Mesothelial cell of epicardium (in vitro differentiated cells): ENCODE measurements around the gene MAGEA11. TPM values are rescaled to one million over a fixed set of nuclear protein-coding genes. Genes with fewer than 3 reads are reported as not detected.

Source experiments
- DNase-seq, 2 experiments: peaks; one replicate each; pipeline ENCODE4 v3.0.0; 2021; ENCODE audit warnings: low spot score in 2 of 2; ENCODE audit not compliant: unreplicated experiment in 2 of 2
- H3K27ac Mint-ChIP-seq: 2 replicates; pipeline ENCODE4 v1.8.0; 2021; ENCODE audit warnings: mixed read lengths
- H3K27me3 Mint-ChIP-seq: 2 replicates; pipeline ENCODE4 v1.8.0; 2021; ENCODE audit warnings: low read depth, mixed read lengths
- H3K36me3 Mint-ChIP-seq: 2 replicates; pipeline ENCODE4 v1.8.0; 2021; ENCODE audit warnings: mixed read lengths
- H3K4me1 Mint-ChIP-seq: 2 replicates; pipeline ENCODE4 v1.8.0; 2021; ENCODE audit warnings: mixed read lengths
- H3K4me3 Mint-ChIP-seq: 2 replicates; pipeline ENCODE4 v1.8.0; 2021; ENCODE audit warnings: mild to moderate bottlenecking, moderate library complexity, mixed read lengths
- H3K9me3 Mint-ChIP-seq: 2 replicates; pipeline ENCODE4 v1.8.0; 2021; ENCODE audit warnings: mixed read lengths
- total RNA-seq: library from RNA; stranded (reverse); gene quantifications from 3 replicates; pipeline ENCODE4 v1.2.1, GENCODE V29; 2021
- TF ChIP-seq, protein P1 (sequence below): fragments of 200-600 bp; sonication (generic); IDR thresholded peaks from one replicate; pipeline ENCODE4 v1.5.0; 2021; ENCODE audit warnings: antibody characterized with exemption; ENCODE audit not compliant: unreplicated experiment

Gene MAGEA11
- total RNA-seq, 1 donor from 2014 or later: not detected

- Mint-ChIP-seq H3K27ac (no peak overlapping the region), H3K36me3 (no peaks in the 10 kb centered on the region), H3K27me3 (no peaks in the 10 kb centered on the region), H3K4me3 (no peak overlapping the region), H3K9me3 (peaks cover 22% of the 10 kb centered on the region), H3K4me1 (no peaks in the 10 kb centered on the region)
- no peak for DNase-seq
- TF ChIP-seq, protein P1, sequence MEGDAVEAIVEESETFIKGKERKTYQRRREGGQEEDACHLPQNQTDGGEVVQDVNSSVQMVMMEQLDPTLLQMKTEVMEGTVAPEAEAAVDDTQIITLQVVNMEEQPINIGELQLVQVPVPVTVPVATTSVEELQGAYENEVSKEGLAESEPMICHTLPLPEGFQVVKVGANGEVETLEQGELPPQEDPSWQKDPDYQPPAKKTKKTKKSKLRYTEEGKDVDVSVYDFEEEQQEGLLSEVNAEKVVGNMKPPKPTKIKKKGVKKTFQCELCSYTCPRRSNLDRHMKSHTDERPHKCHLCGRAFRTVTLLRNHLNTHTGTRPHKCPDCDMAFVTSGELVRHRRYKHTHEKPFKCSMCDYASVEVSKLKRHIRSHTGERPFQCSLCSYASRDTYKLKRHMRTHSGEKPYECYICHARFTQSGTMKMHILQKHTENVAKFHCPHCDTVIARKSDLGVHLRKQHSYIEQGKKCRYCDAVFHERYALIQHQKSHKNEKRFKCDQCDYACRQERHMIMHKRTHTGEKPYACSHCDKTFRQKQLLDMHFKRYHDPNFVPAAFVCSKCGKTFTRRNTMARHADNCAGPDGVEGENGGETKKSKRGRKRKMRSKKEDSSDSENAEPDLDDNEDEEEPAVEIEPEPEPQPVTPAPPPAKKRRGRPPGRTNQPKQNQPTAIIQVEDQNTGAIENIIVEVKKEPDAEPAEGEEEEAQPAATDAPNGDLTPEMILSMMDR: no peak
These were observed 7.2 kb upstream of the MAGEA11 start for GRCh38 chrX:149704664-149705063.

DNA sequence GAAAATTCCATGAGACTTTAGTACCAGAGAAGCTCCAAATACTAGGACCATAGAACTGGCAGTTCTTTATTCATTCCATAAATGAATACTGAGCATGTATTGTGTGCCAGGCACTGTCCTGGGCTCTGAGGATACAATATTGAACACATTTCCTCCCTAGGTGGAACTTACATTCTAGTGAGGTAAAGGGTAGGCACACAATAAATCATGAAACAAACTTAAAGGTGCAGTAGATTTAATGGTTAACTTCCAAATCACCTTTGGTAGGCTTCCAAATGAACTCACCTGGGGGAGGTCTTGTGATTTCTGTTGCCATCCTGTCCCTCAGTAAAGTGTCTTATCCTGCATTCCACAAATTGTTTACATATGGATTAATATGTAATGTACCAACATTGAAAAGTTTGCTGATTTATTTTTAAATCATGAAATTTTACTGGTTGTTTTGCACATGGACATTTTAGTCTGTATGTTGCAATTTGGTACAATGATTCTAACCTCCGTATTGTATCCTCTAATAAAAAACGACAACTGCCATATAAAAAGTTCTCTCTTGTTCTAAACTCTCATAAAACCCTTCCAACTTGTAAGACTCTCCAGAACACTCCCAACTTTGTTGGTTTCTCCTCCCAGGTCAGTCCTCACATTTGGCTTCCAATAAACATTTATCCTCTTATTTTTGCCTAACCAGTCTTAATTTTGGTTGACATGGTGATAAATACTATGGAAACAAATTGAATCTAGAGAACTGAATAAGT, 4.5 kb upstream of the MAGEA11 start:
- Mint-ChIP-seq H3K36me3 (no peaks in the 10 kb centered on the region), H3K4me3 (no peak overlapping the region), H3K9me3 (peaks cover 23% of the 10 kb centered on the region), H3K27me3 (no peaks in the 10 kb centered on the region), H3K4me1 (no peaks in the 10 kb centered on the region), H3K27ac (no peak overlapping the region)
- TF ChIP-seq, protein P1: no peak
- no peak for DNase-seq

- Mint-ChIP-seq H3K27me3 (no peaks in the 10 kb centered on the region), H3K27ac (no peak overlapping the region), H3K9me3 (peaks cover 20% of the 10 kb centered on the region), H3K36me3 (no peaks in the 10 kb centered on the region), H3K4me3 (no peak overlapping the region), H3K4me1 (no peaks in the 10 kb centered on the region)
- DNase-seq: no peak
- TF ChIP-seq, protein P1: no peak
These were observed 971 bp downstream of the MAGEA11 start for GRCh38 chrX:149712831-149713230.

- H3K9me3 Mint-ChIP-seq: peaks cover 16% of the 10 kb centered on the region
- H3K27me3 Mint-ChIP-seq: no peaks in the 10 kb centered on the region
These were observed 1.6 kb downstream of the MAGEA11 start for GRCh38 chrX:149713279-149714050.

GRCh38 chrX:149715468-149715867, 3.6 kb downstream of the MAGEA11 start:
- TF ChIP-seq, protein P1: no peak
- H3K36me3 Mint-ChIP-seq: no peaks in the 10 kb centered on the region
- H3K27ac Mint-ChIP-seq: no peak overlapping the region
- no peak overlapping the region for H3K4me3 Mint-ChIP-seq
- no peak for DNase-seq
- H3K4me1 Mint-ChIP-seq: peaks cover 3% of the 10 kb centered on the region
- peaks cover 17% of the 10 kb centered on the region for H3K9me3 Mint-ChIP-seq
- no peaks in the 10 kb centered on the region for H3K27me3 Mint-ChIP-seq

More at GRCh38 chrX:149713279-149714050, 1.6 kb downstream of the MAGEA11 start:
- no peak overlapping the region for H3K4me3 Mint-ChIP-seq
- H3K27ac Mint-ChIP-seq: no peak overlapping the region
- no peak for DNase-seq
- TF ChIP-seq, protein P1: no peak
- H3K36me3 Mint-ChIP-seq: no peaks in the 10 kb centered on the region
- H3K4me1 Mint-ChIP-seq: no peaks in the 10 kb centered on the region
